Germinal center (tissue), 1 donor: Measurements from ENCODE around the gene PPP2R2D.
A peak's percentile ranks its signal among the peaks of the same experiment; 100 is the strongest.

Source experiments
- DNase-seq: peaks from one replicate; pipeline ENCODE4 v3.0.0; 2012; ENCODE audit warnings: mixed read lengths, low spot score

The PPP2R2D gene

DNA sequence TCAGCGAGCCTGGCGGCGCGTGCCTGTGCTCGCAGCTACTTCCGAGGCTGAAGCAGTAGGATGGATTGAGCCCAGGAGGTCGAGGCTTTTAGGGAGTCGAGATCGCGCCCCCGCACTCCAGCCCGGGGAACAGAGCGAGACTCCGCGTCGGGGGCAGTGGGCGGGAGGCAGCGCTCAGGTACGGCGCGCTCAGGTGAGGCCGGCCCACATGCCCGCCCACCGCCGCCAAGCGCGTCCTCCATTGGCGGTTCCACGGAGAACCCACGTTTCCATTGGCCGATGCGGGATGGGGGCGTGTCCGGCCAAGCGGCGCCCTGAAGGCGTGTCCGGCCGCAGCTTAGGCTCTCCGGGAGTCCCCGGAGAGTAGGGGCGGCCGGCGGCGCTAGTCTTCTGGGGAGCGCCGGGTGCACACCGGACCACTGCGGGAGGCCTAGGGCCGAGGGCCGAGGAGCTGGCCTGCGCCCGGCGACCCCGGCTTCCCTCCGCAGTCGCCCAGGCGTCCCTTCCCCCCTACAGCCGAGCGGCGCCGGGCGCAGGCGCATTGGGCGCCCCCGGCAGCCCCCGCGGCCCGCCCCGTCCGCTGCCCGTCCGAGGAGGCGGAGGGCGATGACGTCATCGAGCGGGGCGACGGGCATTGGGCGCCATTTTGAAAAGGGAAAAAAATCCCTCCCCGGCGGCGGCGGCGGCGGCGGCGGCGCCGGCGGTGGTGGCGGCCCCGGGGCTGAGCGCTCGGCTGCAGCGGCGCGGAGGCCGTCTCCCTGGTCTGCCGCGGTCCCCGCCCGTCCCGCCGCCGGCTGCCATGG is at the start of gene PPP2R2D:
Gene PPP2R2D, plus strand, starts transcription at position 659 of the 803 bp plus-strand sequence. Its CDS starts 141 bp downstream, at position 800.
- DNase-seq, result peak; percentile 96

DNA sequence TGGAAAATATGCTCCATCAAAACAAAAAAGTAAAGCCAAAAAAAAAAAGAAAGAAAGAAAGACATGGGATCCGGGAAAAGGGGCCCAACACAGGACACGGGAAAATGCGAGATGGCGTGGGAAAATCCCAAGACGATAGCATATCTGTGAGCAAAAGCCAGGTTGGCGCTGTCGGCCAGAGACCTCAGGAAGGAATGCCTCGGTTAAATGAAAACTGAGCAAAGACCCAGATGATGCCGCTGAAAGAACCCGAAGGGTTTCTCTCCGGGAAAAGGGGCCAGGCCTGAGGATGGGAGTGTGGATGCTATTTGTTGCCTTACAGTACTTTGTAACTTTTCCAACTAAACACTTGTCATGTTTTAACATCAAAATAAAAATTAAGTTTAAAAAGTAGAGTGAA is 49.5 kb upstream of the PPP2R2D start:
- DNase-seq, result no peak

DNA sequence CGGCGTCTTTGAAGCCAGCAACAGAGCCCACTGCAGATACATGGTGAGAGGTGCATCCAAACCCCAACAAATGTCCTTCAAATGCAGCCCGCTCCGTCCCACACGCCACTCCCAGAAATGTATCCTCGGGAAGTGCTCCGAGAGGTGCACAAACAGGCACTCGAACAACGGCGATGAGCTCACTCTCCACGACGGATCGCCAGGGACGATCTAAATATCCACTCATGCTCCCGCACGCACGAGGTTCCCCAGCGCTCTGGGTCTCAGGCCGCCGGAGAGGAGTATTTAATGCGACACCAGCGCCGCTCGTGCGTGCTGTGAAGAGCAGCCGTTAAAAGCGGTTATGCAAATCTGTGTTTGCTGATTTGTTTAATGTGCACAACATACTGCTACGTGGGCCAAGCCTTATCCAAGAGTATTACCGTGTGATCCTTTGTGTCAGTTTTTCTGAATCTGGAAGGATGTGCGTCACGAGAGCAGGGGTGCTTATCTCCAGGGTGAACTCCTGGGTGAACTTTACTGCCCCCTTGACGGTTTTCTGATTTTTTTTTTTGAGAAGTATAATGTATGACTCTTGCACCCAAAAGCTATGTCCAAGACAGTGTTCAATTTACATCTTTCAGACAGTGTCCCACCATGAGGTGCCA is 48.5 kb upstream of the PPP2R2D start:
- no peak for DNase-seq

DNA sequence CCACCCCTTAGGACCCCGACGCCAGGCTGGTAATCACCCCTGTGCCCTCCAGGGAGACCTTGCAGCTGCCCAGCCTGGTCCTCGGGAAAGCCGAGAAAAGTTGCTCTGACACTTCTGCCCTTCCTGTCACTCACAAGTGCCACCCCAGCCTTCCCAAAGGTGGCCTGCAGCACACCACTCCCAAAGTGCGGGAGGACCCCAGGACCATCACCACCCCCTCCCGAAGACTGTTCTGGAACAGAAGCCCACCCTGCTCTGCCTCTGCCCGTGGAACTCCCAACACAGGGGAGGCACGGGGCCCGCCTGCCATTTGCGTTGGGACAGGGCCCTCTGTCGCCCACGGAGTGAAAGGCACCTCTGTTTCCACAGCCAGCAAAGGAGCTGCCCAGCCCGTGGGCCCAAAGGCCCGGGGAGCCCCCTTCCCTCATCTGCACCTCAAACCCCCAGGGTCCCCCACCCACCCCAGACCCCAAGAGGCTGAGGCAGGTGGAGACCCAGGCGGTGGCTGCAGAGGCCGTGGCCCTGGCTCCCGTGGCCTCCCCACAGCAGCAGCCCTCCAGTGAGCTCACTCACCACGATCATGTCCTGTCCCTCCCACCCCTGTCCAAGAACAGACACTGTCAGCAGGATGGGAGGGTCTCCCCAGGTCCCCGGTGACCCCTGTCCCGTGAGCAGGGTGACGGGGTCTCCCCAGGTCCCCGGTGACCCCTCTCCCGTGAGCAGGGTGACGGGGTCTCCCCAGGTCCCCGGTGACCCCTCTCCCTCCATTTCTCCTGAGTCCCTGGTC is 47.8 kb upstream of the PPP2R2D start:
- DNase-seq, result no peak

DNA sequence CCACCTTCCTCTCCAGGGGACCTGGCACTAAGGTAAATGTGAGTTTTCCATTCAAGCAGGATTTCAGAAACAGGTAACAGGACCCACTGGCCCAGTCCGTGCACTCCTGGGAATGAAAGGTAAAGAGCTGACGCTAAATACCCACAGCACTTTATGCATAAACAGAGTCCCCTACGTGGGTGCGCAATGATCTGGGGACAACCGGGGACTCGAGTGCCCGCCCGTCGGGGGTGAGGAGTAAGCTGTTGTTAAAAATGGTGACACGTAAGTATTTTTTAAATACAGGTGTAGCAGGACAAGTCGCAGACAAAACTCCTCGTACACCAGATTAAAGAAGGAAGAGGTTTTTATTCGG is 47.2 kb upstream of the PPP2R2D start:
- DNase-seq, result no peak

DNA sequence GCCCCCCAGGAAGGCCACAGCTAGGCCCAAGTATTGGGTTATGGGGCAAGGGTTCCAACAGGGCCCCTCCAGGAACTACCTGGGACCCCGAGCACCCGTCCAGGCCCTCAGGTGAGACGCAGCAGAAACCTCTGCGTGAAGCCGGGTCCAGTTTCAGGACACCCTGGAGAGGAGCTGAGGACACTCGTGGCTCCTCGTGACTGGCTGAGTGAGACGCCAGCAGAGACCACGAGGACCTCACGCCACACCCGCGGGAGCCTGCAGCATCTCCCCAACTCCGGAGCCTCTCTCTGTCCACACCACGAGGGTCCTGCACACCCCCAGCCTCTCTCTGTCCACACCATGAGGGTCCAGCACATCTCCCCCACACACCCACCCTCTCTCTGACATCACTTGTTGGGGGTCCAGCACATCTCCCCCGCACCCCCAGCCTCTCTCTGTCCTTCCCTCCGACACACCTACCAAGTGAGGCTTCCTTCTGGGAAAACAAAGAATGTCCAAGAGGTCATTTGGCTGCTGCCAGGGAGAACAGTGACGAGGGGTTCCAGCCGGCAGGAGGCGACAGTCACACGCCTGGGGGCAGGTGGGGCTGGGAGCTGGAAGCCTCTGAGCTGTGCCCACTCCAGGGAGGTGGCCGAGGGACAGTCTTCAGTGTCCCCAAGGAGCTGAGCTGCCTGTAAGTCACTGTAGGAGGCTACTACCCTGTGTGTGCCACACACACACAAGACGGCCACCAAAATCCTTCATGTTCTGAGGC is 46.1 kb upstream of the PPP2R2D start:
- no peak for DNase-seq

DNA sequence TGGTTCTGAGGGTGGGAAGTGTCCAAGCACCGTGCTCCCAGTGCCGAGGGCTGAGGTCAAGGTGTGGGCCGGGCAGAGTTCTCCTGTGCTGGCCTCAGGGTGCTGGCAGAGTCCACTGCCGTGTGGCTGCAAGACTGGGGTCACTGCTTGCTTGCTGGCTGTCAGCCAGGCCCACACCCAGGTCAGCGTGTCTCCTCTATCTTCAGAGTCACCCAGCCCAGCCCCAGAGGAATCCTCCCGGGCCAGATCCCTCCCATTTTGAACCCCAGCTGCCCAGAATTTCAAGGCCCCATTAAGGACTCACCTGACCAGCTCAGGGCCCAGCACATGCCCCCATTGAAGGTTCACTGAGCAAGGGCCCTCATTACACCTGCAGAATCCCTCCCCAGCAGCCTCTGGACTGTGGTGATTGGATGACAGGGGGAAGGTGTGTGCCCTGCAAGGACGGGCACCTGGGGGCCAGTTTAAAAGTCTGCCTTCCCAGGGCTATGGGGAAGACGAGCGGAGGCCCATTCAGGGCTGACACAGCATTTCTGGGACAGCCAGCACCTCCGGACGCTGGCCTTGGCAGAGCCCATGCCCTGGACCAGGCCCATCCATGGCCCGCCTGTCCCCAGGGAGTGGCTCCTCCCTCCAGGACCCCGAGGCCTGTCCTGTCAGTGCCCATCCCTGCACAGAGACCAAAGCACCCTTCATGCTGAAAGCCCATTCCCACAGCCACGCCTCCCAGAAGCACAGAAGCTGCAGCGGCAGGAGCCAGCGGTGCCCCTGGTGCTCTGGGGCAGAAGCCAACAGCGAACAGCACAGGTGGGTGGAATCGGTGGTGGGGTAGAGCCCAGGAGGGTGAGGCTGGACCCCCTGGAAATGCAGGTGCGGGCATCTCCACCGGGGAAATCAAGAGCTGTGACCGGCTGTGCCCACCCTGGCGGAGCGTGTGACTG is 45.1 kb upstream of the PPP2R2D start:
- DNase-seq, result no peak

DNA sequence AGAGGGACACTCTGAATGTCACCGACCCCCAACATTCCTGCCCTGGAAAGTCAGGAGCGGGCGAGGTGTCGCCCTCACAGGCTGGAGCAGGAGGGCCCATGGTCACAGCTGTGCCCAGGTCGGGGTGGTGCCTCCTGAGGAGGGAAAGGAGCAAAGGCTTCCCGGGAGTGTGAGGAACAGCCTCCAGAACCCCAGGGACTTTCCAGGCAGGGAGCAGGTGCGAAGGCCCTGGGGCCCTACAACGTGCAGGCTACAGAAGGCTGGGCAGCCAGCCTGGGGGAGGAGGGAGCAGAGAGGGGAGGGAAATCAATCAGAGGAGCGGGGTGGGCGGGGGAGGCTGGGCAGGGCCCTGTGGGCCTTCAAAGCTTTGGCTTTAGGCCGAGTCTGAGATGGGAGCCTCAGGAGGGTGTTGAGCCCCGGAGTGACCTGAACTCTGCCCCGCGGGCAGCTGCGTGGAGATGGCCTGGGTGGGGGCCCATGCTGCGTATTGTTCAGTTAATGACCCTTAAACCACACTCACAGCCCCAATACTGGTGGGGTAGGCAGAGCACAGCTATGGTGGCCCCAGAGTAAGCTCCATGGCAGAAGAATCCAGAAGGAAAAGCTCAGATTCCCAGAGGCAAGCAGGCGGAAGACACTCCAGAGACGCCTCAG is 44.2 kb upstream of the PPP2R2D start:
- DNase-seq, result no peak

DNA sequence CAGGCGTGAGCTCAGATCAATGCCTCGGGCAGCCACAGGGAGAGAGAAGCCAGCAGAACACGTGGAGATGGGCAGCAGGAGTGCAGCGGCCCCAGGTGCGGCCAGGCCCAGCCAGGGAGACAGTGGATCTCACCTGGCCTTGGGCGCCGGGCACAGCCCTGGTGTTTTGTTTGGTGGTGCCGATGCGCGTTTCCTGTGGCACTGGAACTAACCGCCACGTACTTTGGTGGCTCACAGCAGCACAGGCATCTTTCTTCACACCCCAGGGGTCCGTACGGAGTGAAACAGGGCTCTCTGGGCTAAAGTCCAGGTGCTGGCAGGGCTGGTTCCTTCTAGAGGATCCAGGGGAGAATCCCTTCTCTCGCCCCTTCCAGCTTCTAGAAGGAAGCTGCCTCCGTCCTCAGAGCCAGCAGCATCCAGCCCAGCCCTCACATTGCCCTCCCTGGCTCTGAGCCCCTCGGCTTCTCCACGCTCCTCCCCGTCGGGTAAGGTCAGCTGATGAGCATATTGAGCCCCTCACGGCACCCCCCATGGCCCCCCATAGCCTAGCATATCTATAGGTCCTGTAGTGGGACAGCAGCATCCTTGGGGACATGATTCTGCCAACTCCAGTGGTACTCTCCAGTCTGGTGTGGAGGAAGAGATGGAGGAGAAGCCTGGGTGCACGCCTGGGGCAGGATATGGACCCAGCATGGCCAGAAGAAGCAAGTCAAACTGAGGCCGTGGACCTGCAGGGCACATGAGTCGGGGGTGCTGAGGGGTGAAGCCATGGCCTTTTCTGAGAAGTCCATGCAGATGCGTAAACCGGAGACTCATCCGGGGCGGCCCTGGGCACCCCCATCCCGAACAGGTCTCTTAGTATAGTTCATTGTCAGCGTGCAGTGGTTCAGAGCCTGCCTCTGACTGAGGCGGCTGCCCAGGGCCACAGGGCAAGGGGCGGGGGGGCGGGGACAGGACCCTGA is 43.4 kb upstream of the PPP2R2D start:
- no peak for DNase-seq

DNA sequence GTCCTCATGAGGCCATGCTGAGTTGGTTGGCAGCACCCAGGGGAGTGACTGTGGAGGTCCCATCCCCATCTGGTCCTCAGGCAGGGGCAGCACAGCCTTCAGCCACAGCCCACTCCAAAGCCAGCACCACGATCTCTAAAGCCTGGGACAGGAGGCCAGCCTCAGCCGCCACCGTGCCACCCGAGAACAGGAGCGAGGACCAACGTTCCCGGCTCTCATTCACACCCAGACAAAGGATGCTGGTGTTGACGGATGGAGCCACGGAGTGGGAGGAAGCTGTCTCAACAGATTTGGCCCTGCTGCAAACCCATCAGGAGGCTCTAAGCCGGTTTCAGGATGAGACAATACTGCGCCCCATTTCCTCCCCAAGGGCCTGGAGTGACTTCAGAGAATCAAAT is 42.7 kb upstream of the PPP2R2D start:
- no peak for DNase-seq

DNA sequence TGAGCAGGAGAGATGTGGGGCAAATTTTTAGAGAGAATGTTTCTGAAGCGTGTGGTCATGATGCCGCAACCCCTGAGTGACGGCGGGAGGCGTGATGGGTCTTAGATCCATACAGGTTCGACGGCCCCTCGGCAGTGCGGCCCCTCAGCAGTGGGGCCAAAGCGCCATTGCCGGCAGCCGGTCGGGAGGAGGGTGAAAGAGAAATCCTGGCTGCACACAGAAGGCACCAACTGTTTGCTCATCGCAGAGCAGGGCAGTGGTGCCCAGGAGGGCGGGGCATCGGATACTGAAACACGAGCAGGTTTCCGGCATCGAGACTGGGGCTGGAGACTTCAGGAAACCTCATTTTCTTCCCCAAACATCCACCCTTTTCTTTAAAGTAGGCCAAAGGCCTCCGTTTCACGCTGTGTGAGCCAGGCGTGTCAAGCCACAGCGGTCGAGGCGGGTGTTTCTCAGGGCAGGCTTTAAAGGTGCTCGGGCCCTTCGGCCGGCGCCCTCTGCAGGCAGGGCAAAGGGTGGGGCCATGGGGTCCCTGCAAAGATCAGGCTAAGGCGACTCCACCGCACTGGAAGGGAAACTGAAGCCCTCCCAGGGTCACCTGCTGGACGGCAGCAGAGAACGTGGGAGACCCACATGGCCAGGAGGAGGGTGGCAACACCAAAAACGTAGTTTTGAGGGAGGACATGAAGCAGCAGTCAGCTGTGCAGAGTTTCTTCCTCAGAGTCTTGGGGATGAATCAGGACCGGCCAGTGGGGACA is 42.0 kb upstream of the PPP2R2D start:
- DNase-seq, result no peak

DNA sequence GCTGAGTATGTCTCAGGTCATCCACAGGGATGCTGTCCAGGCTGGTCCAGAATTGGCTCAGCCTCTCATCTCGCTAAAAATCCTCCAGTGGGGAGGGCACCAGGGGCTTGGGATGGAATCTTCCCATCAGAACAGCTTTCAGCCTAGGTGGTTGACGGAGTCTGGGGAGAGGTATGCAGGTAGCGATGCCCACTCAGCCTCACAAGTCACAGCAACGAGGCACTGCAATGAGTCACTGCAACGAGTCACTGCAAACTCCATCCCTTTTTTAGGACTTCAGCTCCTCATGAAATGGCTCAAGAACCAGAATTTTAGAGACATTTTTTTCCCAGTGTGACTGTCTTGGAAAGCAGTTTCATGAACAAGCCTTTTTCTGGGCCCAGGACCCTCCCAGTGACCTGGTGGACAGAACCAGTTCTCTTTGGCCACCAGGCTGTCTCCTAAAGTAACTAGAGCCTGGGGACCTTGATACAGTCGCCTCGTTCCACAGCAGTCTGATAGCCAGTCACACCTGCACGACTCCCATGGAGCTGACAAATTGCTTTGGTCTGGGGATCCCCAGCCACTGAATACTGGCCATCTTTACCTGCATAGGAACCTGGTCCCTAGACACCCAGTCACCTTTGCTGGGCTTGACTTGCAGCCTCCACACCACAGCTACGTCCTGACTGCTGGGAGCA is 41.3 kb upstream of the PPP2R2D start:
- no peak for DNase-seq

DNA sequence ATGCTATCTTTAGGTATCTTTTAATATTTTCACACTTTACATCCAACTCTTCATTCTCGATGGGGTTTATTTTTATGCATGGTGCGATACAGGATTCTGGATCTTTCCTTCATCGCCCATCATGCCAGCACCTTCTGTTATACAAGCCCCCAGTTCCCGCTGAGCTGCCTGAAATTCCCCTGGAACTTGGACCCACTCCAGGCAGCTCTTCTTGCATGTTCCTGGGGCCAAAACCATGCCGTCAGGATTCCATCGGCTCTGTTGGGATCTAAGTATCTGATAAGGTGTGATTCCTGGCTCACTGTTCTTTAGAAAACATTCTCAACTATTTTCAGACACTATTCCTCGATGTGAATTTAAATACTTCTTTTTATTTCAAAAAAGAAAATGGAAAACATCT is 40.5 kb upstream of the PPP2R2D start:
- DNase-seq, result no peak

DNA sequence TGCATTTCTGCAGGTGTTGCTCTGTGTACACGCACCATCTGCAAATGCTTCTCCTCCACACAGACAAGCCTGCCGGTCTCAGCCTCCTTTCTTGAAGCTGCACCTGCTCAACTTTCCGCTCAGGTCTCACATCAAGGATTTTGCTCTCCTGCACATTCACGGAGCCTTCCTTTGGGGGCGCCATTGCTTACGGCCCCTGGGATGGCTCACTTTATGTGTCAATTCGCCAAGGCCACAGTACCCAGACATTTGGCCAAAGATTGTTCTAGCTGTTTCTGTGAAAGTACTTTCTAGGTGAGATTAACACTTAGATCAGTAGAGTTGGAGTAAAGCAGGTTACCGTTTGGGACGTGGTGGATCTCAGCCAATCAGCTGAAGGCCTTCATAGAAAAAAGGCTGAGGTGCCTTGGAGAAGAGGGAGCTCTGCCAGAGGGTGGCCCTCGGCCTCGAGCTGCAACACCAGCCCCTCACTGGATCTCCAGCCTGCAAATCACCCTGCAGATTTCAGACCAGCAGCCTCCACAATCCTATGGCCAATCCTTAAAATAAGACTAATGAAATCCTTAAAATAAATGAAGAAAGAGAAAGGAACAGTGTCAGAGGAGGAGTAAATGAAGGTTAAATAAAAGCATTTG is 39.9 kb upstream of the PPP2R2D start:
- DNase-seq, result no peak

DNA sequence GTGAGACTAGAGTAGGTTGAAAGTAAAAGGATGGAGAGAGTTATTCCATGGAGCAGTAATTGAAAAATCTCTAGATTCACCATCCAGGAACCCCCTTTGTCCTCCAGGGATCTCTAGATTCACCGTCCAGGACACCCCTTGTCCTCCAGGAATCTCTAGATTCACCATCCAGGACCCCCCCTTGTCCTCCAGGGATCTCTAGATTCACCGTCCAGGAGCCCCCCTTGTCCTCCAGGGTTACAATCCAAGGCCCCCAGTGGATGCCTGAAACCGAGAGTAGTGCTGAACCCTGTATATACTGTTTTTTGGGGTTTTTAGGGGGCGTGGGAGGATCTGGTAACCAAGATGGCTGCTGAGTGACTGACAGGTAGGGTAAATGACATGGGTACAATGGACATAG is 38.3 kb upstream of the PPP2R2D start:
- DNase-seq, result no peak

DNA sequence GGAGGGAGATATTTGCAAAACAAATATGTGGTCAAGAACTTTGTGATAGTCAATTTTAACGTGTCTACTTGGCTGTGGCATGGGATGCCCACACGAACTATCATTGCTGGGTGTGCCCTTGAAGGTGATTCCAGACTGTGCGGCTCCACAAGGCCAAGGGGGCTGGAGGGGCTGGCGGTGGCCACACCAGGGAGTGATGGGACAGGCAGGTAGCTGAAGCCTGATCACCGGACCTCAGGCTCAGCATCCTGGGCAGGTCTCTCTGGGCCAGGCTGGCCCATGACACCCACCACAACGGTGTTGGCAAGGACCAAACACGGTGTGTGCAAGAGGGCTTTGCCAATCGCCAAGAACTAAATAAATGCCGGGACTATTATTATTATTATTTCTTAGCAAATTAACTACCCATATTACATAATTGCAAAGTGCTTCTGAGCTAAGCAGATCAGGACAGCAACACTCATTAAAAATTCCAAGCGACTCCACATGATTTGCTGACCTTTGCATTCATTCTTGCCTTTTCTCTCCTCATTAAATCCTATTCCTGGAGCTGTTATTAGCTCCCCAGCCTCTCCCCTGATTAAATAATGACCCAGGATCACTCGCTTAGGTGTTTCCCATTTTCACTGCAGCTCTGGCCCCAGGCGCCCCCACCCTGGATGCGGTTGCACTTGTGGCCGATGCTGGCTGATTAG is 35.4 kb upstream of the PPP2R2D start:
- no peak for DNase-seq

DNA sequence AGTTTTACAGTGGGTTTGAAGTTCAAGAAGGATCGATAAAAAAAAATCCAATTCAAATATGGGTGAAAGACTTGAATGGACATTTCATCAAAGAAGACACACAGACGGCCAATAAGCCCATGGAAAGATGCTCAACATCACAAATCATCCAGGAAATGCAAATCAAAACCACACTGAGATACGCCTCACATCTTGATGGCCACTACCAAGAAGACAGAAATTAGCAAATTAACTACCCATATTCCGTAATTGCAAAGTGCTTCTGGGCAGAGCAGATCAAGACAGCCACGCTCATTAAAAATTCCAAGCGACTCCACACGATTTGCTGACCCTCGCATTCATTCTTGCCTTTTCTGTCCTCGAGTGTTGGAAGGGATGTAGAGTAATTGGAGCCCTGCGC is 34.1 kb upstream of the PPP2R2D start:
- DNase-seq, result no peak
